COLO829 (cell line): ENCODE data around the gene NDUFA13.
A peak's percentile ranks its signal among the peaks of the same experiment; 100 is the strongest.

Experiments
- DNase-seq: peaks from one replicate; pipeline ENCODE4 v3.0.0; 2012; ENCODE audit warnings: low spot score

Gene NDUFA13

GRCh38 chr19:19548915-19549759 lies 33.1 kb downstream of the NDUFA13 start:
- DNase-seq = no peak

GRCh38 chr19:19549804-19550464 lies 33.9 kb downstream of the NDUFA13 start:
- no peak for DNase-seq

GRCh38 chr19:19550485-19550929 lies 34.5 kb downstream of the NDUFA13 start:
- peak; percentile 35 for DNase-seq

- no peak for DNase-seq
These were observed 35.2 kb downstream of the NDUFA13 start for GRCh38 chr19:19550972-19551852.

GRCh38 chr19:19551853-19552192 lies 35.8 kb downstream of the NDUFA13 start:
- DNase-seq = no peak

- DNase-seq = no peak
These were observed 36.8 kb downstream of the NDUFA13 start for GRCh38 chr19:19552798-19553197.

- DNase-seq = no peak
These were observed 37.6 kb downstream of the NDUFA13 start for GRCh38 chr19:19553670-19554069.

- no peak for DNase-seq
These were observed 38.3 kb downstream of the NDUFA13 start for GRCh38 chr19:19554074-19555023.

GRCh38 chr19:19558055-19558454 lies 42.0 kb downstream of the NDUFA13 start:
- DNase-seq = no peak

- no peak for DNase-seq
These were observed 42.6 kb downstream of the NDUFA13 start for GRCh38 chr19:19558636-19559035.

- no peak for DNase-seq
These were observed 43.9 kb downstream of the NDUFA13 start for GRCh38 chr19:19559931-19560330.

- no peak for DNase-seq
These were observed 46.1 kb downstream of the NDUFA13 start for GRCh38 chr19:19561946-19562664.

GRCh38 chr19:19562665-19563347 lies 46.8 kb downstream of the NDUFA13 start:
- no peak for DNase-seq

- no peak for DNase-seq
These were observed 47.4 kb downstream of the NDUFA13 start for GRCh38 chr19:19563348-19563848.

GRCh38 chr19:19566306-19566705 lies 50.3 kb downstream of the NDUFA13 start:
- no peak for DNase-seq

- no peak for DNase-seq
These were observed 51.4 kb downstream of the NDUFA13 start for GRCh38 chr19:19567391-19567790.

- DNase-seq = no peak
These were observed 53.1 kb downstream of the NDUFA13 start for GRCh38 chr19:19568802-19569756.

- DNase-seq = no peak
These were observed 54.5 kb downstream of the NDUFA13 start for GRCh38 chr19:19570571-19570970.
